ENCODE data around the gene C16orf87. TPM values are rescaled to one million over a fixed set of nuclear protein-coding genes. Genes with fewer than 3 reads are reported as not detected.

The C16orf87 gene
- polyA plus RNA-seq, 2 of the 4 experiments (the other 2 are of a cell fraction), result 10.8 to 17.1 TPM

DNA sequence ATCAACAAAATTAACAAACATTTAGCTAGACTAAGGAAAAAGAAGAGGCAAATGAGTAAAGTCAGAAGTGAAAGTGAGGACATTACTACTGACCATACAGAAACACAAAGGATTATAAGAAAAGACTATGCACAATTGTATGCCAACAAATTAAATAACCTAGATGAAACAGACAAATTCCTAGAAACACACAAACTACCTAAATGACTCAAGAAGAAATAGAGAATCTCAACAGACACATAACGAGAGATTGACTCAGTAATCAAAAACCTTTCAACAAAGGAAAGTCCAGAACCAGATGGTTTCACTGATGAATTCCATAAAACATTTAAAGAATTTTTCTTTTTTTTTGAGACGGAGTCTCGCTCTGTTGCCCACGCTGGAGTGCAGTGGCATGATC is 47.2 kb downstream of the C16orf87 start:
- no peak overlapping the region for H3K4me3 ChIP-seq
- ATAC-seq (no peak), DNase-seq (ENCODE audit: low read depth in 1 of 2, low spot score in 1 of 2) (no peak), FAIRE-seq (no peak)
- H3K4me2 ChIP-seq, result no peak overlapping the region
- no peak overlapping the region for H3K27ac ChIP-seq
- no peaks in the 10 kb centered on the region for H3K9me3 ChIP-seq
- no peaks in the 10 kb centered on the region for H3K4me1 ChIP-seq
- 88% methylated on average over 4 of the region's 4 CpGs for WGBS (ENCODE audit: missing lambda C conversion rate)
- no peak for TF ChIP-seq HOXB5 (CRISPR knock-in tag; IDR thresholded peaks at IDR 0.05)
- TF ChIP-seq NR3C1 (IDR thresholded peaks at IDR 0.05), result no peak
- TF ChIP-seq MAZ (IDR thresholded peaks at IDR 0.05; ENCODE audit: borderline replicate concordance, low read depth, low read length), result no peak
- TF ChIP-seq JUNB (IDR thresholded peaks at IDR 0.05), result no peak
- TF ChIP-seq RCOR1 (IDR thresholded peaks at IDR 0.05; ENCODE audit: low read depth, low read length), result no peak
- TF ChIP-seq PHF8 (IDR thresholded peaks at IDR 0.05; ENCODE audit: borderline replicate concordance, low read depth), result no peak
- TF ChIP-seq KDM5A (IDR thresholded peaks at IDR 0.05), result no peak
- no peak for TF ChIP-seq RNF2 (IDR thresholded peaks at IDR 0.05; ENCODE audit: borderline replicate concordance, low read depth)
- no peak for TF ChIP-seq SMC3 (IDR thresholded peaks at IDR 0.05)
- TF ChIP-seq NPAS2 (CRISPR knock-in tag; IDR thresholded peaks at IDR 0.05; ENCODE audit: borderline replicate concordance), result no peak
- TF ChIP-seq TFCP2L1 (CRISPR knock-in tag; IDR thresholded peaks at IDR 0.05), result no peak
- no peak for TF ChIP-seq BHLHE40 (IDR thresholded peaks at IDR 0.05; ENCODE audit: low read depth, low read length)
- TF ChIP-seq MAFK (IDR thresholded peaks at IDR 0.05; ENCODE audit: partially characterized antibody), result no peak
- TF ChIP-seq RAD21 (conservative IDR thresholded peaks at IDR 0.05 in 1 of 2, IDR thresholded peaks at IDR 0.05 in 1 of 2), result no peak
- TF ChIP-seq, protein P1, sequence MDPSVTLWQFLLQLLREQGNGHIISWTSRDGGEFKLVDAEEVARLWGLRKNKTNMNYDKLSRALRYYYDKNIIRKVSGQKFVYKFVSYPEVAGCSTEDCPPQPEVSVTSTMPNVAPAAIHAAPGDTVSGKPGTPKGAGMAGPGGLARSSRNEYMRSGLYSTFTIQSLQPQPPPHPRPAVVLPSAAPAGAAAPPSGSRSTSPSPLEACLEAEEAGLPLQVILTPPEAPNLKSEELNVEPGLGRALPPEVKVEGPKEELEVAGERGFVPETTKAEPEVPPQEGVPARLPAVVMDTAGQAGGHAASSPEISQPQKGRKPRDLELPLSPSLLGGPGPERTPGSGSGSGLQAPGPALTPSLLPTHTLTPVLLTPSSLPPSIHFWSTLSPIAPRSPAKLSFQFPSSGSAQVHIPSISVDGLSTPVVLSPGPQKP (IDR thresholded peaks at IDR 0.05; ENCODE audit: low read depth, low read length), result no peak
- TF ChIP-seq, protein P2, sequence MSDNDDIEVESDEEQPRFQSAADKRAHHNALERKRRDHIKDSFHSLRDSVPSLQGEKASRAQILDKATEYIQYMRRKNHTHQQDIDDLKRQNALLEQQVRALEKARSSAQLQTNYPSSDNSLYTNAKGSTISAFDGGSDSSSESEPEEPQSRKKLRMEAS (IDR thresholded peaks at IDR 0.05), result no peak
- TF ChIP-seq, protein P3, sequence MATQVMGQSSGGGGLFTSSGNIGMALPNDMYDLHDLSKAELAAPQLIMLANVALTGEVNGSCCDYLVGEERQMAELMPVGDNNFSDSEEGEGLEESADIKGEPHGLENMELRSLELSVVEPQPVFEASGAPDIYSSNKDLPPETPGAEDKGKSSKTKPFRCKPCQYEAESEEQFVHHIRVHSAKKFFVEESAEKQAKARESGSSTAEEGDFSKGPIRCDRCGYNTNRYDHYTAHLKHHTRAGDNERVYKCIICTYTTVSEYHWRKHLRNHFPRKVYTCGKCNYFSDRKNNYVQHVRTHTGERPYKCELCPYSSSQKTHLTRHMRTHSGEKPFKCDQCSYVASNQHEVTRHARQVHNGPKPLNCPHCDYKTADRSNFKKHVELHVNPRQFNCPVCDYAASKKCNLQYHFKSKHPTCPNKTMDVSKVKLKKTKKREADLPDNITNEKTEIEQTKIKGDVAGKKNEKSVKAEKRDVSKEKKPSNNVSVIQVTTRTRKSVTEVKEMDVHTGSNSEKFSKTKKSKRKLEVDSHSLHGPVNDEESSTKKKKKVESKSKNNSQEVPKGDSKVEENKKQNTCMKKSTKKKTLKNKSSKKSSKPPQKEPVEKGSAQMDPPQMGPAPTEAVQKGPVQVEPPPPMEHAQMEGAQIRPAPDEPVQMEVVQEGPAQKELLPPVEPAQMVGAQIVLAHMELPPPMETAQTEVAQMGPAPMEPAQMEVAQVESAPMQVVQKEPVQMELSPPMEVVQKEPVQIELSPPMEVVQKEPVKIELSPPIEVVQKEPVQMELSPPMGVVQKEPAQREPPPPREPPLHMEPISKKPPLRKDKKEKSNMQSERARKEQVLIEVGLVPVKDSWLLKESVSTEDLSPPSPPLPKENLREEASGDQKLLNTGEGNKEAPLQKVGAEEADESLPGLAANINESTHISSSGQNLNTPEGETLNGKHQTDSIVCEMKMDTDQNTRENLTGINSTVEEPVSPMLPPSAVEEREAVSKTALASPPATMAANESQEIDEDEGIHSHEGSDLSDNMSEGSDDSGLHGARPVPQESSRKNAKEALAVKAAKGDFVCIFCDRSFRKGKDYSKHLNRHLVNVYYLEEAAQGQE (IDR thresholded peaks at IDR 0.05), result no peak
- TF ChIP-seq CBX8 (IDR thresholded peaks at IDR 0.05), result no peak
- TF ChIP-seq FOSB (CRISPR knock-in tag; IDR thresholded peaks at IDR 0.05), result no peak
- no peak for TF ChIP-seq ZSCAN20 (CRISPR knock-in tag; IDR thresholded peaks at IDR 0.05)
- ChIA-PET CTCF (no interaction called here), POLR2A (no interaction called here)

DNA sequence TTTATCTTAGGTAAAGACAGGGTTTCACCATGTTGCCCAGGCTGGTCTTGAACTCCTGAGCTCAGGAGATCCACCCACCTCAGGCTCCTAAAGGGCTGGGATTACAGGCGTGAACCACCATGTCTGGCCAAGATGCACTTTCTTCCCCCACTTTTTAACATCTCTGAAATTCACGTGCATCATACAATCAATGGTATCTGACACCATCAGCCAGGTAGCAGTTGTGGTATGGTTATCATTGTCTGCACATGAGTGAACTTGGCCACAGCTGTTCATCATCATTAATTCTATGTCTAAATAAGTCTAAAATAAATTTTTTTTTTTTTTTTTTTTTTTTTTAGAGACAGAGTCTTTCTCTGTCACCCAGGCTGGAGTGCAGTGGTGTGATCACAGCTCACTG is 48.7 kb downstream of the C16orf87 start:
- DNase-seq (ENCODE audit: low read depth in 1 of 2, low spot score in 1 of 2) (no peak), ATAC-seq (no peak), FAIRE-seq (no peak)
- Histone ChIP-seq H3K27ac (no peak overlapping the region), H3K9me3 (no peaks in the 10 kb centered on the region), H3K4me2 (no peak overlapping the region), H3K4me1 (no peaks in the 10 kb centered on the region), H3K4me3 (no peak overlapping the region)
- ChIA-PET CTCF (no interaction called here), POLR2A (no interaction called here)
- WGBS (ENCODE audit: missing lambda C conversion rate), result 89% methylated on average over 2 of the region's 2 CpGs
- TF ChIP-seq BHLHE40 (IDR thresholded peaks at IDR 0.05; ENCODE audit: low read depth, low read length) (no peak), FOSL2 (IDR thresholded peaks at IDR 0.05) (no peak), FOSL2 (CRISPR knock-in tag; IDR thresholded peaks at IDR 0.05) (no peak)
